Cardiac septum (tissue), 1 donor: ENCODE data around the gene DHX15. TPM values are rescaled to one million over a fixed set of nuclear protein-coding genes. Genes with fewer than 3 reads are reported as not detected.

Experiments
- DNase-seq: peaks from one replicate; pipeline ENCODE4 v3.0.0-alpha.2; 2020; ENCODE audit warnings: low spot score
- intact Hi-C: fragments of 100-400 bp; cut with DNase I; formaldehyde crosslinking; loops from one replicate; pipeline ENCODE4 v1.14.0; 2022
- total RNA-seq: library from RNA; stranded (reverse); fragmentation: NEBNext Ultra II Directional; extraction: Animal tissue kit (Norgen Biotek cat#: 25700); gene quantifications from one replicate; pipeline ENCODE4 v1.2.1, GENCODE V29; 2021
- donor health status: DM: no; HTN: no; CAD: no.

Gene DHX15
- total RNA-seq, 1 donor from 2014 or later, result 62.6 TPM

DNA sequence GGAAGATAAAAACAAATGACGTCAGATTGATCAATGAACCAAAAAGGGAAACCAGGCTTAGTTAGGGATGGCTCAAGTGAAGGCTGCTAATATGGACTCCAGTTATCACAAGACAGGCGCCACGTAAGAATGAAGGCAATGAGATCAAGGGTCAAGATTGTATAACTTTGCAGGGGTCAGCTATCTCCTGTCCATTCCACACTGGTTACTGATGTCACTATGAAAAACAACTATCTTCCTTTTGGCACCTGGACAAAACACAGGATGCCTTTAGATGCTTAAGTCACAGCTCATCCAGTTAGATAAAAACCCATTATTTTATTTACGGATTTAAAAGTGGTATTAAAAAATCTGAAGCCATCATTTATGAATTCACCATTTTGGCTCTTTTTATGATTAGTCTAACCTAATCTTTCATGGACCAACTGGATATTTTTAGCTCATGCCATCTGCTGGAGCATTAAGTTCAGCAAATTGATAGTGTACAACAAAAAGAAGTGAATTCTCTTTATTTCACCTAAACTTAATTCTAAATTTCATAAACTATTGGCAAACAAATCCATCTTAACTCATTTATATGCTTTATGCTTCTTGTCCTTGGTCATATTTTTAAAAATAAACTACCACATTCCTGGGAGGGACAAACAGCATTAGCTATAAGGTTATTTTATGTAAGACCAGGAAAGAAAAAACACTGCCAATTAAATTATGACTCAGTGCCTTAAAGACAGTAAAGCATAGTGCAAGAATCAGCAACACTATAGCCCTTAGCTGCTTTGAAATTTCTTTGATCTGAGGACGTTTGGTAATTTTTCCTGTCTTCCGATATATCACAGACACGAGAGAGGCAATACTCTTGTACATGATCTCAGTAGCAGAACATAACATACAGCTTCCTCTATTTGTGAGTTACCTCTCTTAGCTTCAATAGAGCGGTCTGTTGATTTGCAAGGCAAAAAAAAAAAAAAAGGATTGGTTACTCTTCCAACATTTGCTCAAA is 27.0 kb downstream of the DHX15 start:
- intact Hi-C loops, result no loop called here

DNA sequence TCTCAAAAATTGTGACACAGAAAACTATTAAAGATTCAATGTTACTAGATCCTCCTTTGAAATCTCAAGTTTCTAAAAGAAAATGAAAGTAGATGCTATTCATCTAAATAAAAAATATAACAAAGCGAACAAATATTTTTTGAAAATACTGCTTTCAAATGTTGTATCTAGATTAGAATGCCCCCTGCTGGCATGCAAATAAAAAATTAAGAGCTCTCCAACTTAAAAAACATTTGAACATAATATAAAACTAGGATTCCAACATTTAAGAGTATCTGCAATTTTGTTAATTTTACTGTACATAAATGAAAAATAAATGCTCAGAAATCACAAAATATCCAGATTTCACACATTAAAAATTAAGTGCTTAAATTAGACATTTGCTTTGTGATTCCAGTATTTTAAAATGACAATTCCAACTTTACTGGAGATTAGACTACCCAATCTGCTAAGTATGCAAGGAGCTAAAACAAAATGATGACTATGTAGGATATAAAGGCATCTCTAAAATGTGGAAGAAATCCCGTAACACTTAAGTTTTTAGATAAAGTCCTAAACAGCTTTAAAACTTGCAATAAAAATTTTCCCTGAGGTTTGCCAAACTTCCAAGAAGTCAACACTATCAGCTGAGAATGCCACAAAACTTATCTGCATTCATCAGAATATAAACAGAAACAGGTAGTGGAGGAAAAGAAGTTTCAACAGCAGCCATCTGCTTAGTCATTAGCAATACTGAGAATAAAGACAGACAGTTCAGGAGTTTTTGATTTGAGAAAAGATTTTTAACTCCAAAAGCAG is 32.7 kb downstream of the DHX15 start:
- intact Hi-C loops, result no loop called here
- DNase-seq, result no peak

More for the DNA sequence above, 27.0 kb downstream of the DHX15 start:
- no peak for DNase-seq

DNA sequence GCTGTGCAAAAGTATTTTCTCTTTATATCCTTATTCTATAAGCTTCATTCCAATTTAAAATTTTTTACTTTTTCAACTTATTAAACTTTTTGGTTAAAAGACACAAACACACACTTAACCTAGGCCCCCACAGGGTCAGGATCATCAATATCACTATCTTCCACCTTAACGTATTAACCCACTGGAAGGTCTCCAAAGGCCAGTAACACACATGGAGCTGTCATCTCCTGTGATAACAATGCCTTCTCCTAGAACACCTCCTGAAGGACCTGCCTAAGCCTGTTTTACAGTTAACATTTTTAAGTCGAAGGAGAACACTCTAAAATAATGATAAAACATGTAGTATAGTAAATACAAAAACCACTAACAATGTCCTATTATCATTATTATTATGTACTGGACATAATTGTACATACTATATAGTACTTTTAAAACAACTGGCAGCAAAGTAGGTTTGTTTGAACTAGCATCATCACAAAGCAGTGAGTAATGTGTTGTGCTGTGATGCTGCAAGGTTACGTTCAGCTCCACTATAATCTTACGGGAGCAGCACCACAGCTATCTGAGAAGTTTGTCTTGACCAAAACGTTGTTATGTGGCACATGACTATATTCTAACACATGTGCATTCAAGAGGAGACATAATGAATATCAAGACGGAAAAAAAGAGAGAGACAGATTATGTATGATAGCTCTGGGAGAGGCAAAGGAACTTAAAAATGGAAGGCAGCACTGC is 33.7 kb downstream of the DHX15 start:
- intact Hi-C loops, result no loop called here
- no peak for DNase-seq

DNA sequence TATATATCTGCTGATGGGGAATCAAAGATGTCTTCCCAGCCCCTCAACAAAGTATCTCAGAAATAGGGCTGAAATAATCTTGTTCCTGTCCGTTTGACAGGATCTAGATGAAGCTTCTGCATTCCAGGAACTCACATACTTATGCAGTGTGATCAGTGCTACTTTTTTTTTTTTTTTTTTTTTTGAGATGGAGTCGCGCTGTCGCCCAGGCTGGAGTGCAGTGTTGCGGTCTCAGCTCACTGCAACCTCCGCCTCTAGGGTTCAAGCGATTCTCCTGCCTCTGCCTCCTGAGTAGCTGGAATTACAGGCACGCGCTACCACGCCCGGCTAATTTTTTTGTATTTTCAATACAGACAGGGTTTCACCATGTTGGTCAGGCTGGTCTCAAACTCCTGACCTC is 36.4 kb downstream of the DHX15 start:
- intact Hi-C loops, result no loop called here

DNA sequence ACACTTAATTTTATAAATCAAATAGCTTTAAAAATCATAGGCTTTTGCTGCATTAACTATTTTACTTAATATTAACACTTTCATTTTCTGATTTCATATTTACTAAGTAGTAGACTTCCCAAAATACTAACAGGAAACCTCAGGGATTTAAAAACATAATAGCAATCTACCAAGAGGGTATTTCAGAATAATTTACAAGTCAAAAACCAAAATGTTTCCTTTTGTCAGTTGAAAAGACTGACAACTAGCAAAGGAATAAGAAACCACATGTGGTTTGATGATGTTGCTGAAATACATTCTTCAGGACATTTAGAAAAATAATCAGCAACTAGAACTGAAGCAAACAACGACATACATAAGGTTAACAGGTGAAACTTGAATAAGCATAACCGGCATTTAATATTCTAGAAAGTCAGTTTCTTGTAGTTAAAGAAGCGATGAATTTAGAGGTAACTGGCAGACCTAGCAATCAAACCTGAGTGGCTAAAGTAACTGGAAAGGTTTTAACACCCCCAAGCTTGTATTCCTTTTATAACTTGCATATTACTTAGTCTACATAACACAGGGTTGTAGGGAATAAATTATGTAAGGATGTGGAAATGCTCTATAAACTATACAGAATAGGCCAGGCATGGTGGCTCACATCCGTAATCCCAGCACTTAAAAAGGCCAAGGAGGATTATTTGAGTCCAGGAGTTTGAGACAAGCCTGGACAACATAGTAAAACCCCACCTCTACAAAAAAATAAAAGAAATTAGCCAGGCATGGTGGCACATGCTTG is 40.0 kb downstream of the DHX15 start:
- intact Hi-C loops, result no loop called here

More for the DNA sequence above, 36.4 kb downstream of the DHX15 start:
- no peak for DNase-seq

DNA sequence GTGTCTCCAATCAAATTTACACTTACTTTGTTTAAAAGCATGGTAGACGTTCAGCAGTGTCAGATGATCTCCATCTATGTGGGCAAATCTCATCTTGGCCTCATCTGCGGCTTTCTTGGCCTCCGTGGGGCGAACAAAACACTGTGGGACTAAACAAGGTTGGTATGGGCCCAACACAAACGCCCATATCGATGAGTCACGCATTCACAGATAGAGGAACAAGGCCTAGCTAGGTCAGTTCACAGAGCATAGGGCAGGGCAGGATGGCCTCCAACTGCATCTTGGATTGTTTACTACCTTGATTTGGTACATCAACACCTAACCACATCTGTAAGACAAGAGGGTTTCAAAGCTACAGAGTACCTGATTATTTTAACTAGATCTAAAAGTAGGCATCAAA is 47.3 kb downstream of the DHX15 start:
- intact Hi-C loops, result no loop called here
- DNase-seq, result no peak

More for the DNA sequence above, 40.0 kb downstream of the DHX15 start:
- DNase-seq, result no peak

DNA sequence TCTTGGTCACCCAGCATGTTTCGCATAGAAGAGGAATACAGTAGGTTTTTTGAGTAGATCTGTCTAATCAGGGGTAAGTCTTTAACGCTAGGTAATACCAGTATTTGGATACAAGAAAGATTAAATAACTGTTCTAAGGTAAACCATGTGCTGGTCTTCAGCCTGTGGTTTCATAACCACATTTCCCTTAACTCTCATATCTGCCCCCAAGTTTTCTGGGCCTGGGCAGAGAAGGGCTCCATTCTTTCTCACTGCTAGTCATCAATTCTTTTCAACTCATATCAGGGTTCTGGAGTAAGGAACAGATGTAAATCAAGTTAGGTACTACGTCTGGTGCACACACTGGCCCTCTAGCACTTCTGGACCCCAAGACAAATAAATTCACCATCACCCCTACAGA is 49.0 kb downstream of the DHX15 start:
- intact Hi-C loops, result no loop called here
- no peak for DNase-seq

DNA sequence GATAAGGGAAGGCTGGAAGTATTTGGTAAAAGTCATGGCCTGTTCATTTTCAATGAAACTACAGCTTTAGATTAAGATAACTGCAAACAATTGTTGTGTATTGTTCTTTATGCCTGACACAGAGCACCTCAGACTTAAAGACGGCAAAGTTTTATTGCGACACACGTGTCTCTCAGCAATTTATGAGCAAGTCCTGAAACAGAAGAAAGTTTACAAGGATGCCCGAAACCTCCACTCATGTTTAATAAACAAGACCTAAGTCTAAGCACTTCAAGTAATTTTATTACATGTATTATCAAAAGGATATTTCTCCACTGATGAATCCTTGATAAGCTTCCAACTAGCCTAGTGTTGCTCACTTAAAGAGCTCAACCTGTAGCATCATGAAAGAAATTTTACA is 51.0 kb downstream of the DHX15 start:
- intact Hi-C loops, result no loop called here
- DNase-seq, result no peak

DNA sequence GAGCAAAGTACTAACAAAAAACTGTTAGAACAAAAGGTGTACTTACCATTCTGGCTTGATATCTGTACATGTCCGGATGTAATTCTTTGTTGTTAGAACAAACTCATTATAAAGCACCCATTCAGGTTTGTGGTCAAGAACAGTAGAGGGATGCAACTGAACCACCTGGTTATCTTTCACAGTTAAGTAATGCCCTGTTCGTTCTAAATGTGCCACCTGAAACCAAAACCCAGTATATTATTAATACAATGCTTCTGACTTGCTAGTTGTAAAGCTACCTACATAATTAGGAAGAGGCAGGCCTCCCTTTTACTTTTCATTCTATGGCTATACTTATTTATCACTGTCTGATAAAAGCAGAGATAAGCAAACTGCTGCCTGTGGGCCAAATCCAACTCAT is 54.8 kb downstream of the DHX15 start:
- intact Hi-C loops, result no loop called here

DNA sequence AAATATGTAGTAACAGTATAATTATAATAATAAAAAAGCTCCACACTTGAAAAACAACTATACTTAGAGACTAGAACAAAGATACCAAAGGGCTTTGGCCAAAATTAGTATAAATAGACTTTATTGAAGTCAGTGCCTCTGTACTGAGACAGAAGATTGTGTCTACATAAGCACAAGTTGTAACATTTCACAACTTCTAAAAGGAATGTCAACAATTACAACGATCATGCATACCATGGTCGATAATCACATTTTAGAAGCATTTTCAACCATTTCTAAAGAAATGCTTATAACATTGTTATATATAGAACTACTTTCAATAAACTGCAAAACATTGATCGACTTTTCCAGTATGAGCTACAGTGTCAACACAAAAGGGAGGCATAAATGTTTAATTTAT is 57.0 kb downstream of the DHX15 start:
- DNase-seq, result no peak
- intact Hi-C loops, result no loop called here

More for the DNA sequence above, 54.8 kb downstream of the DHX15 start:
- no peak for DNase-seq

DNA sequence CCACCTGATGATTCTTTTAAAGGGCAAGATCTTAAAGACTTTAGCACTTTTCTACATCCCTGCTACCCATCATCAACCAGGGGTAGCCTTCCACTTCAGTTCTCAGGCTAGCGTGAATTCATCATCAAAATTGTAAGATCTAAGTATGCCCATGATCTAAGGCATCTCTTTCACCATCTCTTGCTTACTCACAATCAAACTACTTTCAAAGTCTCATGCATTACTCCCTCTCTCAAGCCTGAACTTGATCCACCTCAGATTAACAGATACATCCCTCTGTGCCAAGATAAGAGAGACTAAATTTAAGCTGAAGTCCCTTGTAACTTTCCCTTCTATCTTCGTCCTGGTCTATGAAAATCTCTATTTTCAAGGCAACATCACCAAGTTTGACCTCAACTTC is 62.8 kb downstream of the DHX15 start:
- intact Hi-C loops, result no loop called here
- no peak for DNase-seq

DNA sequence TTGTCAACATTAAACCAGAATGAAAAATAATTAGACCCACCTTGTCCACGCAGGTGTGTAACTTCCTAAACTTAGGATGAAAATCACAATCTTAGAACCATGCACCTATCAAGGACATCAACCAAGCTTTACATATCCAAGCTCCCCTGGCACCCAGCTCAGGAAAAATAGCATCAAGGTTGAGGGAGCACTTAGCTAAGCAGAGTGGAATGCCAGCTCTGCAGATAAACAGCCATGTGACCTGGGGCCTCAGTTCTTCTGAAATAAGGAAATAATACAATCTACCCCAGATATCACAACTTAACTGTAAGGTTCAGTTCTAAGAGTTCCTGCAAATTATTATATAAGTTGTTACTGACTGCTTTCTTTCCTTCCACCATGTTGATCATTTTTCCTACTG is 64.7 kb downstream of the DHX15 start:
- DNase-seq, result no peak
- intact Hi-C loops, result no loop called here

DNA sequence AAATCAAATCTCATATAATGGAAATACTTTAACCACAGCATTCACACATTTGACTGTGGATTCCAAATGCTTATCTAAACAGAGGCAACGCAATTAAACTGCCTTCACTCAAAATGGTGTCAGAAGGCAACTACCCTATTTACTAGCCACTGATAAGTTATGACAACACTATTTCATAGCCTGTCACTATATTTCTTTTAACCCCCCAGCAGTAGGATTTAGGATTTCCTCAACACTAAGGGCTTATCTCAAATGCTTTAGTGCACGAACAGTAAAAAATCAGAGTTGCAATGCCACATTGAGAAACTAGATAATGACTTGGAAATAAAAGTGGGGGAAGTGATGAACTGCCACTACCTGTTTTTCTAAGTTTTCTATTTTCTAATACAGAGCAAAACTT is 66.7 kb downstream of the DHX15 start:
- intact Hi-C loops, result no loop called here
- no peak for DNase-seq

DNA sequence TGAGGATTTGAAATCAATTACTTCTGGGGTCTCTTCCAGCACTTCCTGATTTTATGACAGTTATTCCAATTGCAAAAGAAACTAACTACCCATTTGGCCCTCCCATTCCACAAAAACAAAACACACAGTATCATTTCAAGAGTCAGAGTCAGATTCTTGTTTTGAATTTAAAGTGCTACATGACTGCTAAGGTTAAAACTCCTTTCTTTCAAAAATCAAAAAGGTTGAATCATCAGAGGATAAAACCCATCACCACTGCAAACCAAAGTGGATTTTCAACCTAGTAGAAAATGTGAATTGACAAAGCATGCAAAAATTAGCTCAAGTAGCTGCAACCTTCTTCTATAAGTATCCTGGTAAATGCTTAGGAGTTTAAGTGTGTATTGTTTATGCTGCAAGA is 67.4 kb downstream of the DHX15 start:
- DNase-seq, result no peak
- intact Hi-C loops, result no loop called here

DNA sequence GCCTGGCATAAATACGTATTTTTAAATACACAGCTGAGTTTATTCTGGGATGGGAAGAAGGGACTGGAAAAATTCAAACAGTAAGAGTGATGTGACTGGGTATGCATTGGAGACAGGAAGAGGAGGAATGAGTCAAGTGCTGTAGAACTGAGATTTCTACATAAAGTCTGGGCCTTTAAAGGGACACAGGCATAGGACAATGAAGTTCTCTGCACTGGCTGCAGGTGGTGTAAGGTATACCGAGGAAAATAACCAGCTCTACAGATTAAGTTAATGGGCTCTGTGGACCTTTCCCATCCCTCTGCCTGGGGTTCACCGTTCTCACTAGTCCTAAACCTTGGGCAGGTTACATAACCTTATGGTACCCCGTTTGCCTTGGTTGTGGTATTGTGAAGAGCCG is 68.7 kb downstream of the DHX15 start:
- DNase-seq, result no peak
- intact Hi-C loops, result no loop called here

DNA sequence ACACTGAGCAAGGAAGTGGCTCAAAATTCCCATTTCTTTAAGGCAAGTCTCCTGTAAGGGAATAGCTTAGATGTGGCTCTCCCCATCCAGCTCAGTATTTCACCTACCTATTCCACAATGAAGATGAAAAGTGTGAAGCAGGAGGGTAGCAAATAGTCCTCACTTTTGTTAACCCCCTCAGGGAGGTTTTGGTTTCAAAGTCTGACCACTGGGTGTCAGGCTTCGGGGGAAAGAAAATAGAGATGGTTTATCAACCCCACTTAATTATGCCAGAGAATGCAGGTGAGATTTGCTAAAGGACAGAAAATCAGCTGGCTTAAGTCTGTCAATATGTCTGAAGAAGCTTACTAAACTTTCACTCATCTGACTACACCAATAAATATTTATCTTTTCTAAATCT is 69.5 kb downstream of the DHX15 start:
- DNase-seq, result no peak

DNA sequence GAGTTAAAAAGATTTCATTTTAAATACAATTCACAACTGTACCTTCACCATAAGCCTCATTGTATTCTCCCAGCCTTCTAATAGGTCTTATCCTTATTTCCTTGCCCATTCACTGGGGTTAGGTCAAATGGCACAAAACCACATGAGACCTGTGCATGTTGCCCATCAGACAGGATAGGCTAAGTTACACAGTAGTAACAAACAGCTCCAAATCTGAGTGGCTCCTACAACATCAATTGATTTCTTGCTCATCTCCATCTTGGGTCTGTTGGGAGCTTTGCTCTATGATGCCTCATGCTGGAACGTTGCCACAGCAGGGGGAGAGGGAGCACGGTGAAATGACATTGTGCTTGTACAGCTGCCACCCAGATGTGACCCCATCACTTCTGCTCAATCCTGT is 70.6 kb downstream of the DHX15 start:
- no peak for DNase-seq
- intact Hi-C loops, result no loop called here

More for the DNA sequence above, 69.5 kb downstream of the DHX15 start:
- intact Hi-C loops, result no loop called here

DNA sequence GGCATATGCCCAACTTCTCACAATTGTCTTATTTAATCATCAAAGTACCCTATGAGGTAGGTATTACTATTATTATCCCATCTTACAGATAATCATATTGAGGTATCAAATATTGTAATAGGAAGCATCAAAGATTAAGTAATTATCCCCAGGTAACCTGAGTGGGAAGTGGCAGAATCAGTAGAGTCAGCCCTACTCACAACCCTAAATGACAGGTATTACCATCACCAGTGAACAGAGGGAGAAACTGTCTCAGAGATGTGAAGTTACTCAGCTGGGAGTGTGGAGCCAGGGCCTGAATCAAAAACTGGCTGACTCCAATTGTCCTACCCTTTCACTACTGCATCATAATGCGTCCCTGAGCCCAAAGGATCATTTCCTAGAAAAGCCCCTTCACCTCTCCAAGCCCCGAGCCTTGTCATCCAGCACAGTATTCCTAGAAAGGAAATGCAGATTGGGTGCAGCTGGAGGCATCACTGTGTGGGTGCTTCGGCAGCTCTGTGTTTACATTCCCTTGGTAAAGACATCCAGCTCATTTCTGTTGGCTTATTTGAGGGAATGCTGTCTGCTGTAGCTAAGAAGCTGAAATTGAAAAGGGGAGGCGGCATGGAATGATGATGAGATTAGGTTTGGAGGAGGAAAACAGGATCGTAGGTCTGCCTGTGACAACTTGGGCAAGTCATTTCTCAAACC is 72.8 kb downstream of the DHX15 start:
- no peak for DNase-seq
- intact Hi-C loops, result no loop called here

DNA sequence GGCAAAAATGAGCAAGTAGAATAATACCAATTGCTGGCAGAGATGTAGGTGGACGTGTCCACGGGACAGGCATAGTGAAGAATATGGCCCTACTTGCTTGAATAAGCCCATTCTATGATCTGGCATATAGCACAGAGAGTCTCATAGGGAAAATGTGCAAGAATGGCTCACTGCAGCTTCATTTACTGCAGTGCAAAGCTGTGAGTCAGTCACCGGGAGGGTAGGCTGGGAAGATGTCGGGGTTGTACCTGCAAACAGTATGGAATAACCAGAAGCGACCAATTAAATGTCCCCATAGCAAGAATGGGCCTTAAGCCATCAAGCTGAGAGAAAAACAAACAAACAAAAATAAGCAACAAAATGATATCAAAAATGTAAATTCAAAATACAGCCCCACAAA is 74.3 kb downstream of the DHX15 start:
- intact Hi-C loops, result no loop called here
- DNase-seq, result no peak
